ENCODE data around the gene PLXNC1.

DNA sequence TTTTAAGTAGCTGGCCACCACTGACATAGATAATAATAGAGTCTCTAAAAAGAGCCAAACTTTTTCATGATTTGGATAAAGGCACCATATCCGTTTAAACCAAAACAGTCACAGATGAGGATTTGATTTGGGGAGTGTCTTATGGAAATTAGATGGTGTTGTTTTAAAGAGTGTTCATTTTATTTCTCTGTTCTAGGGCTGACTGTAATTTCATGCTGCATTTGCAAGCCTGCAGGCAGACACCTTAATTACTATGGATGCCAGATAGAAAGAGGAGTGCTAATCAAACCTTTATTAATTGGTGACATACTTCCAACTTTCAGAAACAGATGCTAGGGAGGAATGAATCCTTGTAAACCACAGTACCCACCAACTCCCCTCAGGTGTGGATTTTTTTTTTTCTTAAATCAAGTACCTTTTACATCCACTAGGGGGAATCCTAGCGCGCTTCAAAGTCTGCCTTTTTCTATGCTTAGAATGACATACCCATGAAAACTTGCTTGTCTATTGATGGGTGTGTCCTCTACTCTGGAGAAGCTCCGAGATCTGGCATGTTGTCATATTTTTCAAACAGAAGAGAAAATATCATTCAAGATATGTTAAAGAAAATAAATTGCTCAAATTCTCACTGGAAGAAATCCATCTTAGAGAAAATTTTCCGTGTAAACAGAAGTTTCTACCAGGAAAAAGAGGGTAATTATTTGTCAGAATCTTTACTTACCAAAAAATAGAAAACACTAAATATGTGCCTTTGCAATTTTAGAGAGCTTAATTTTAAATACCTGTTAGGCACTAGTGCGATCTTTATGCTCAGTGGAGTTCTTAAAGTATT, 14.2 kb upstream of the PLXNC1 start:
- TF ChIP-seq, protein P1, sequence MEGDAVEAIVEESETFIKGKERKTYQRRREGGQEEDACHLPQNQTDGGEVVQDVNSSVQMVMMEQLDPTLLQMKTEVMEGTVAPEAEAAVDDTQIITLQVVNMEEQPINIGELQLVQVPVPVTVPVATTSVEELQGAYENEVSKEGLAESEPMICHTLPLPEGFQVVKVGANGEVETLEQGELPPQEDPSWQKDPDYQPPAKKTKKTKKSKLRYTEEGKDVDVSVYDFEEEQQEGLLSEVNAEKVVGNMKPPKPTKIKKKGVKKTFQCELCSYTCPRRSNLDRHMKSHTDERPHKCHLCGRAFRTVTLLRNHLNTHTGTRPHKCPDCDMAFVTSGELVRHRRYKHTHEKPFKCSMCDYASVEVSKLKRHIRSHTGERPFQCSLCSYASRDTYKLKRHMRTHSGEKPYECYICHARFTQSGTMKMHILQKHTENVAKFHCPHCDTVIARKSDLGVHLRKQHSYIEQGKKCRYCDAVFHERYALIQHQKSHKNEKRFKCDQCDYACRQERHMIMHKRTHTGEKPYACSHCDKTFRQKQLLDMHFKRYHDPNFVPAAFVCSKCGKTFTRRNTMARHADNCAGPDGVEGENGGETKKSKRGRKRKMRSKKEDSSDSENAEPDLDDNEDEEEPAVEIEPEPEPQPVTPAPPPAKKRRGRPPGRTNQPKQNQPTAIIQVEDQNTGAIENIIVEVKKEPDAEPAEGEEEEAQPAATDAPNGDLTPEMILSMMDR (IDR thresholded peaks at IDR 0.05; ENCODE audit: low read length) = peak; percentile 73
- TF ChIP-seq EZH2 (optimal IDR thresholded peaks at IDR 0.05; ENCODE audit: low read depth, low read length) = no peak
- TF ChIP-seq EZH2phosphoT487 (IDR thresholded peaks at IDR 0.05; ENCODE audit: low read length) = no peak

Measured in MM.1S (cell line).